Measurements from ENCODE around the gene SGIP1. TPM values are rescaled to one million over a fixed set of nuclear protein-coding genes. Genes with fewer than 3 reads are reported as not detected.

Gene SGIP1
- total RNA-seq, 1 experiment from 2014 or later: not detected

DNA sequence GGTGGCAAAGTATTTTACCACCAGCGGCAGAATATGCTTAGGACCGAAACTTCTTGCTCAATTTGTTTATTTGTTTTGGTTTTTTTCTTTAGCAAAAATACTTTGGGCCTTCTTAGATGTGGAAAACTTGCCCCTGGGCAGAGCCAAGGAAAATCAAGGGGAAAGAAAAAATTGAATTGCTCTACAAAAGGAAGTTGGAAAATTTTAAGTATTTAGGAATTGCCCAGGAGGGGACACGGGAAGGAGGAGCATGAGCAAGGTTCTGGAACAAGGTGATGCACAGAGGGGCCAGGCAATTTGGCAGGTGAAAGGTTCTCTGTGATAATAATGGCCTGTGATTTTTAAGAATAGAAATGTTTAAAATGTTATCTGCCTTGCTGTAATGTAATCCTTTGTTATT is 28.6 kb downstream of the SGIP1 start:
- Histone ChIP-seq H3K4me3 (ENCODE audit: low read depth, low read length) (no peak overlapping the region), H3K4me1 (no peaks in the 10 kb centered on the region), H3K27me3 (replicated peaks; ENCODE audit: control insufficient read depth, insufficient read depth, low read length) (no peaks in the 10 kb centered on the region), H3K9me3 (no peaks in the 10 kb centered on the region), H3K36me3 (ENCODE audit: control insufficient read depth, insufficient read depth, low read length) (no peaks in the 10 kb centered on the region)
- no peaks in the 10 kb centered on the region for H3K36me3 Mint-ChIP-seq (ENCODE audit: insufficient read depth, unreplicated experiment)
- H3K27ac Mint-ChIP-seq (ENCODE audit: unreplicated experiment): no peak overlapping the region
- POLR2A ChIA-PET: no interaction called here
- no peak for TF ChIP-seq CTCF (IDR thresholded peaks at IDR 0.05; ENCODE audit: insufficient read depth in 1 of 2, low read depth in 1 of 2, low read length in 1 of 2, severe bottlenecking in 1 of 2, unreplicated experiment in 1 of 2)
- no peaks in the 10 kb centered on the region for H3K9me3 Mint-ChIP-seq (ENCODE audit: unreplicated experiment)
- no peaks in the 10 kb centered on the region for H3K4me1 Mint-ChIP-seq (ENCODE audit: low read depth, unreplicated experiment)
- BruUV-seq (replicated peaks): no TSS peak
- H3K4me3 Mint-ChIP-seq (ENCODE audit: unreplicated experiment): no peak overlapping the region
- intact Hi-C loops (cut with micrococcal nuclease; ENCODE audit: unreplicated experiment): no loop called here
- DNase-seq: no peak
- no peaks in the 10 kb centered on the region for H3K27me3 Mint-ChIP-seq (ENCODE audit: insufficient read depth, unreplicated experiment)
- CTCF ChIA-PET: no interaction called here

DNA sequence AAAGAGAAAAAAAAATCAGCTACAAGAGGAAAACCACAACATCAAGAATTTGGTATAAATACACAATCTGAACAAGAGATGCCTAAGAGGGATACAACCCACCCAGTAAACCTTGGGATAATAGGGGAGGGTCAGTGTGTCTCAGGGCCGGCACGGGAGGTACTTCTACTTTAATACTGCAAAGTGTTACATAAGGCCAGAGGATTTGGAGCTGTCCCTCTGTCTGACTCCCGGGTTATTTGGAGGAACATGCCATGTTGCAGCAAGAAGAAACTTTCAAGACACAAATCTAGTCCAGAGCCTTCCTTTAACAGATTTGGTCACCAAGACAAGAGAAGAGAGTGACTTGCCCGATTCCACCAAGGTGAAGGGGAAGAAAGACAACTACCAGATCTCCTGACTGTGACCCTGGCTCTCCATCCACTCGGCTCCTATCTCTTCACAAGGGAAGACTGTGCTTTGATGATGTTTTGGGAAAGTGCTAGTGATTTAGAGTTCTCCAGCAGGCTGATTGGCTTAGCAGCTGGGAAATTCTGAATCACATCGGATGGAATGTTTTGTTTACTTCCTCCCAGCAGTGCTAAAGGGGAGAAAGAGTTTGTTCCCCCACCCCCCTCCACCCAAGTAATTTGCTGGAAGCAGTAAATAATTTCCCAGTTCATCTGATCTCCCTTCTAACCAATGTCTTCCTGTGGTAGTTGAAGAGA is 29.3 kb downstream of the SGIP1 start:
- no peaks in the 10 kb centered on the region for H3K27me3 Mint-ChIP-seq (ENCODE audit: insufficient read depth, unreplicated experiment)

GRCh38 chr1:66563941-66564630 is 30.1 kb downstream of the SGIP1 start:
- H3K36me3 ChIP-seq (ENCODE audit: control insufficient read depth, insufficient read depth, low read length): no peaks in the 10 kb centered on the region
- no peaks in the 10 kb centered on the region for H3K27me3 ChIP-seq (replicated peaks; ENCODE audit: control insufficient read depth, insufficient read depth, low read length)
- ChIA-PET CTCF (no interaction called here), POLR2A (no interaction called here)
- Mint-ChIP-seq H3K36me3 (ENCODE audit: insufficient read depth, unreplicated experiment) (no peaks in the 10 kb centered on the region), H3K4me1 (ENCODE audit: low read depth, unreplicated experiment) (no peaks in the 10 kb centered on the region), H3K4me3 (ENCODE audit: unreplicated experiment) (no peak overlapping the region), H3K27ac (ENCODE audit: unreplicated experiment) (no peak overlapping the region), H3K9me3 (ENCODE audit: unreplicated experiment) (no peaks in the 10 kb centered on the region), H3K27me3 (ENCODE audit: insufficient read depth, unreplicated experiment) (no peaks in the 10 kb centered on the region)
- H3K4me1 ChIP-seq: no peaks in the 10 kb centered on the region
- no peak for TF ChIP-seq CTCF (IDR thresholded peaks at IDR 0.05; ENCODE audit: insufficient read depth in 1 of 2, low read depth in 1 of 2, low read length in 1 of 2, severe bottlenecking in 1 of 2, unreplicated experiment in 1 of 2)
- H3K4me3 ChIP-seq (ENCODE audit: low read depth, low read length): no peak overlapping the region
- BruUV-seq (replicated peaks): no TSS peak
- no peak for DNase-seq
- no peaks in the 10 kb centered on the region for H3K9me3 ChIP-seq
- intact Hi-C loops (cut with micrococcal nuclease; ENCODE audit: unreplicated experiment): no loop called here

More for the DNA sequence above, 29.3 kb downstream of the SGIP1 start:
- CTCF ChIA-PET: no interaction called here
- Mint-ChIP-seq H3K27ac (ENCODE audit: unreplicated experiment) (no peak overlapping the region), H3K4me3 (ENCODE audit: unreplicated experiment) (no peak overlapping the region), H3K4me1 (ENCODE audit: low read depth, unreplicated experiment) (no peaks in the 10 kb centered on the region), H3K9me3 (ENCODE audit: unreplicated experiment) (no peaks in the 10 kb centered on the region), H3K36me3 (ENCODE audit: insufficient read depth, unreplicated experiment) (no peaks in the 10 kb centered on the region)
- DNase-seq: no peak
- Histone ChIP-seq H3K36me3 (ENCODE audit: control insufficient read depth, insufficient read depth, low read length) (no peaks in the 10 kb centered on the region), H3K4me3 (ENCODE audit: low read depth, low read length) (no peak overlapping the region), H3K4me1 (no peaks in the 10 kb centered on the region), H3K27me3 (replicated peaks; ENCODE audit: control insufficient read depth, insufficient read depth, low read length) (no peaks in the 10 kb centered on the region), H3K9me3 (no peaks in the 10 kb centered on the region)
- POLR2A ChIA-PET: no interaction called here
- no peak for TF ChIP-seq CTCF (IDR thresholded peaks at IDR 0.05; ENCODE audit: insufficient read depth in 1 of 2, low read depth in 1 of 2, low read length in 1 of 2, severe bottlenecking in 1 of 2, unreplicated experiment in 1 of 2)
- intact Hi-C loops (cut with micrococcal nuclease; ENCODE audit: unreplicated experiment): no loop called here
- no TSS peak for BruUV-seq (replicated peaks)

All from Caco-2 (cell line).